Chondrocyte (in vitro differentiated cells): ENCODE measurements around the gene PFKP. TPM values are rescaled to one million over a fixed set of nuclear protein-coding genes. Genes with fewer than 3 reads are reported as not detected.

ENCODE experiments used
- DNase-seq: peaks from one replicate; pipeline ENCODE4 v3.0.0; 2021; ENCODE audit warnings: mixed read lengths, low spot score
- H3K27ac Mint-ChIP-seq: one replicate; pipeline ENCODE4 v1.8.0; 2021; ENCODE audit warnings: mild to moderate bottlenecking, moderate library complexity, mixed read lengths; ENCODE audit not compliant: unreplicated experiment
- H3K27me3 Mint-ChIP-seq: 2 replicates; pipeline ENCODE4 v1.8.0; 2021; ENCODE audit warnings: low read depth, mixed read lengths
- H3K36me3 Mint-ChIP-seq: 2 replicates; pipeline ENCODE4 v1.8.0; 2021; ENCODE audit warnings: low read depth, mixed read lengths
- H3K4me1 Mint-ChIP-seq: 2 replicates; pipeline ENCODE4 v1.8.0; 2021; ENCODE audit warnings: low read depth, mild to moderate bottlenecking, mixed read lengths
- H3K4me3 Mint-ChIP-seq: one replicate; pipeline ENCODE4 v1.8.0; 2021; ENCODE audit warnings: mild to moderate bottlenecking, moderate library complexity, mixed read lengths; ENCODE audit not compliant: unreplicated experiment
- H3K9me3 Mint-ChIP-seq: 2 replicates; pipeline ENCODE4 v1.8.0; 2021; ENCODE audit warnings: low read depth, mixed read lengths
- CTCF ChIP-seq: fragments of 200-600 bp; sonication (generic); IDR thresholded peaks from 2 replicates; pipeline ENCODE4 v1.5.0; 2021; ENCODE audit warnings: antibody characterized with exemption, mild to moderate bottlenecking, moderate library complexity
- total RNA-seq: library from RNA; stranded (reverse); gene quantifications from 3 replicates; pipeline ENCODE4 v1.2.1, GENCODE V29; 2021

The PFKP gene
- total RNA-seq, 1 donor from 2014 or later = 182 TPM

GRCh38 chr10:3163879-3164278, 96.5 kb downstream of the PFKP start:
- no peaks in the 10 kb centered on the region for H3K4me1 Mint-ChIP-seq
- TF ChIP-seq CTCF = no peak
- no peaks in the 10 kb centered on the region for H3K27me3 Mint-ChIP-seq
- H3K9me3 Mint-ChIP-seq = no peaks in the 10 kb centered on the region
- H3K4me3 Mint-ChIP-seq = no peak overlapping the region
- H3K36me3 Mint-ChIP-seq = peaks cover 50% of the 10 kb centered on the region
- no peak overlapping the region for H3K27ac Mint-ChIP-seq
- DNase-seq = no peak

GRCh38 chr10:3165196-3165595, 97.8 kb downstream of the PFKP start:
- Mint-ChIP-seq H3K27ac (no peak overlapping the region), H3K9me3 (no peaks in the 10 kb centered on the region), H3K36me3 (peaks cover 43% of the 10 kb centered on the region), H3K27me3 (no peaks in the 10 kb centered on the region), H3K4me1 (peaks cover 4% of the 10 kb centered on the region), H3K4me3 (no peak overlapping the region)
- TF ChIP-seq CTCF = no peak
- no peak for DNase-seq

- peak overlapping the region; percentile 18 for H3K27ac Mint-ChIP-seq
- no peaks in the 10 kb centered on the region for H3K9me3 Mint-ChIP-seq
- H3K27me3 Mint-ChIP-seq = no peaks in the 10 kb centered on the region
- no peak for TF ChIP-seq CTCF
- DNase-seq = no peak
- peaks cover 18% of the 10 kb centered on the region for H3K4me1 Mint-ChIP-seq
- H3K4me3 Mint-ChIP-seq = no peak overlapping the region
- H3K36me3 Mint-ChIP-seq = peaks cover 38% of the 10 kb centered on the region
Observed at GRCh38 chr10:3166496-3167290, 99.3 kb downstream of the PFKP start.

- TF ChIP-seq CTCF = no peak
- H3K9me3 Mint-ChIP-seq = no peaks in the 10 kb centered on the region
- H3K4me3 Mint-ChIP-seq = no peak overlapping the region
- peaks cover 34% of the 10 kb centered on the region for H3K36me3 Mint-ChIP-seq
- no peaks in the 10 kb centered on the region for H3K27me3 Mint-ChIP-seq
- H3K27ac Mint-ChIP-seq = no peak overlapping the region
- DNase-seq = no peak
- peaks cover 23% of the 10 kb centered on the region for H3K4me1 Mint-ChIP-seq
Observed at GRCh38 chr10:3167611-3168330, 100.4 kb downstream of the PFKP start.

- Mint-ChIP-seq H3K4me3 (no peak overlapping the region), H3K4me1 (peaks cover 26% of the 10 kb centered on the region), H3K27me3 (no peaks in the 10 kb centered on the region), H3K9me3 (no peaks in the 10 kb centered on the region), H3K27ac (no peak overlapping the region), H3K36me3 (peaks cover 30% of the 10 kb centered on the region)
- TF ChIP-seq CTCF = no peak
- DNase-seq = no peak
Observed at GRCh38 chr10:3169271-3169670, 101.9 kb downstream of the PFKP start.
